ENCODE data around the gene CFAP52. TPM values are rescaled to one million over a fixed set of nuclear protein-coding genes. Genes with fewer than 3 reads are reported as not detected.
"Not testable (repeated sequence)": the region's sequence is repeated elsewhere in the genome, so short reads cannot be mapped to it uniquely, and the experiment has no call there.

CFAP52 gene
- total RNA-seq, 1 experiment from 2014 or later: not detected

DNA sequence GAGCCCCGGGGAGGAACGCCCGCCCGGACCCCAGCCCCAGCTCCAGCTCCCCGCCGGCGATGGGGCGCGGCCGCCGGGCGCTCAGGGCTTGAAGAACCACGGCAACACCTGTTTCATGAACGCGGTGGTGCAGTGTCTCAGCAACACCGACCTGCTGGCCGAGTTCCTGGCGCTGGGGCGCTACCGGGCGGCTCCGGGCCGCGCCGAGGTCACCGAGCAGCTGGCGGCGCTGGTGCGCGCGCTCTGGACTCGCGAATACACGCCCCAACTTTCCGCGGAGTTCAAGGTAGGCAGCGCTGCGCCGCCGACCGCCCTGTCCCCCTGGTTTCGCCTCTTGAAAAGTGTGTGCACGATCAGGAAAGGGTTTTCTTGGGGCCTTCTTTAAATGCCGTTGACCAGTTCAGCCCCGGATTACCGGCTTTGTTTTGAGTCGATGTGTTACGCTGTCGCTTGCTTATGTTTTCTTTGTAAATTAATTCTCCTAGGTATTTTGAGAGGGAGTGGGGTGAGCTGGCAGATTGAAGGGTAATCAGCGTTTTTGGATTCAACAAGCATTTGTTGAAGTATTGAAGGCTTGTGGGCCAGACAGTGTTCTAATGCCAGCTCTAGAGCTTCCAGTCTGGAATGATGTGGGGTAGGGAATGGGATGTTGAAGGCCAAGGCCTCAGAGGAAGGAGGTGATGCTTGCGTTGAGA is 69.6 kb downstream of the CFAP52 start:
- DNase-seq (ENCODE audit: low read depth): no peak

GRCh38 chr17:9646546-9646885 is 70.1 kb downstream of the CFAP52 start:
- no peak for DNase-seq (ENCODE audit: low read depth)

DNA sequence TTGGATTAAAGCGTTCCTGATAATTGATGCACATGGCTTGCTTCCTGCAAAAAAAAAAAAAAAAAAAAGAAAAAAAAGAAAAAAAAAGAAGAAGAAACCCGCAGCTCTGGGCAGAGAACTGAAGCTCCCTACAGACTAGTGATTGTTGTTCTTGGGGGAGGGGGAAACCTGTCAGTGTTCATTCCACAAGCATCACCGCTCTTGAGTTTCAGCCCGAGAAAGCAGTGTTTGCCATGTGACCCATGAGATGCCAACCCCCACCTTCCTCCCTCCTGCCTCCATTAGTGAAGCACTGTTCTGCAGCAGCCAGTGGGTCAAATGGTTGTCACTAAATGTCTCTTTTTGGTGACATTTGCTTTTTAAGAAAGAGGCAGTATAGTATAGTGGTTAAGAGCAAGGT is 70.6 kb downstream of the CFAP52 start:
- DNase-seq (ENCODE audit: low read depth): no peak

DNA sequence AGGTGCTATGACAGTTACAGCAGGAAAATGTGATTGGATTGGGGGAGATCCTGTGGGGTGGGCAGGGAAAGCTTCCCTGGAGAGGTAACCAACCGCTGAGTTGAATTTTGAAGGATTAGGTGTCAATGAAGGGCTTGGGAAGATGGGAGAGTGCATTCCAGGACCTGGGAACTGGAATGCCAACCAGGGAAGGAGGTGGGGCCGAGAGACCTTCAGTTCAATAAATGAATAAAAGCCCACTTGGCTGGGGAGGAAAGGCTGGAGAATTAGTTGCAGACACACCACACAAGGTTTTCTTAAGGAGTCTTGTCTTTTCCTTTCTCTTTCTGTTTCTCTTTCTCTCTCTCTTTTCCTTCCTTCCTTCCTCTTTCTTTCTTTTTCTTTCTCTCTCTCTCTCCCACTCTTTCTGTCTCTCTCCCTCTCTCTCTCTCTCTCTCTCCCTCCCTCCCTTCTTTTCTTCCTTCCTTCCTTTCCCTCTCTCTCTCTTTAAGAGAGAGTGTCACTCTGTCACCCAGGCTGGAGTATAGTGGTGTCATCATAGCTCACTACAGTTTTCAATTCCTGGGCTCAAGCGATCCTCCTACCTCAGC is 72.2 kb downstream of the CFAP52 start:
- DNase-seq (ENCODE audit: low read depth): no peak

DNA sequence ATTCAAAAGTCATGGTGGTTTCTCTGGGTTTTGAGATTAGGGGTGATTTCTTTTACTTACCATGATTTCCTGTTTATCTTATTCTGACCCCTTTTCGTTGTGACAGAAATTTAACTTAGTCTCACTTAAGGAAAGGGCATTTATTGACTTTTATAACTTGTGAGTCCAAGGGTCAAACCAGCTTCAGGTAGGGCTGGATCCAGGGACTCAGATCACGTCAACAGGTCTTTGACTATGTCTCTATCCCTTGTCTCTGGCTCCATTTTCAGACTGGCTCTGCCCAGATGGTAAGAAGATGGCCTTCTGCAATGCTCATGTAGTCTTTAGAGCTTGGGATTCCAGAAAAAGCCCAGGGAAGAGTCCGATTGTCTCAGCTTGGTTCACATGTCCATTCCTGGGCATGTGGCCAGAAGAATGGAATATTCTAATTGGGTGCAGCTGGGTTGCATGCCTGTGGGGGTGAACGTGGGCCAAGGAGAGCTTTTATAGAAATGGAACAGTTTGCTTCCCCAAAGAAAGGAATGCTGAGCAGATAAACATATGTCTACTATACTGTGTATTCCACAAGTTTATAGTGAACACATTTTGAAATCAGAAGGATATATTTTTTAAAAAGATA is 82.3 kb downstream of the CFAP52 start:
- no peak for DNase-seq (ENCODE audit: low read depth)

GRCh38 chr17:9661027-9661426 is 84.6 kb downstream of the CFAP52 start:
- DNase-seq (ENCODE audit: low read depth): no peak

DNA sequence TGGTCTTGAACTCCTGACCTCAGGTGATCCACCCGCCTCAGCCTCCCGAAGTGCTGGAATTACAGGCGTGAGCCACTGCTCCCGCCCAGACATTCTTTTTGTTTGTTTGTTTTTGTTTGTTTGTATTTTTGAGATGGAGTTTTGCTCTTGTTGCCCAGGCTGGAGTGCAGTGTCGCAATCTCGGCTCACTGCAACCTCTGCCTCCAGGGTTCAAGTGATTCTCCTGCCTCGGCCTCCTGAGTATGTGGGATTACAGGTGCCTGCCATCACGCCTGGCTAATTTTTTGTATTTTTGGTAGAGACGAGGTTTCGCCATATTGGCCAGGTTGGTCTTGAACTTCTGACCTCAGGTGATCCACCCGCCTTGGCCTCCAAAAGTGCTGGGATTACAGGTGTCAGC is 87.1 kb downstream of the CFAP52 start:
- not testable (repeated sequence) for DNase-seq (ENCODE audit: low read depth)

- no peak for DNase-seq (ENCODE audit: low read depth)
Observed at GRCh38 chr17:9666461-9667050, 90.1 kb downstream of the CFAP52 start.

DNA sequence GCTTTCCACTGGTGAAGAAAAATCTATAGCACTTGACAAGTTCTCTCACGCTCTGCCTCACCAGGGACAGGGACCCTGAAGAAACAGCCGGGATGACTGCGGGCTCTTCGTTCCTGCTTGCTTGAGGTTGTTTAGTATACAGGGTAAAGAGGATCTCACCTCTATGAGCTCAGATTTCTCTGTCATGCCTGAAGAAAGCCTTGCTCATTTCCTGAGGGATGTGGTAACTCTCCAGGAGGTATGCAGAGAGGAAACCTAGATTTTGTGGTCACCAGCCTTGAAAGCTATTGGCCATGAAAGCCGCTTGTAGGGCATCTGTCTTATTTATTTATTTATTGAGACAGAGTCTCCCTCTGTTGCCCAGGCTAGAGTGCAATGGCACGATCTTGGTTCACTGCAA is 92.1 kb downstream of the CFAP52 start:
- DNase-seq (ENCODE audit: low read depth): no peak

GRCh38 chr17:9669551-9670008 is 93.1 kb downstream of the CFAP52 start:
- no peak for DNase-seq (ENCODE audit: low read depth)

- DNase-seq (ENCODE audit: low read depth): no peak
Observed at GRCh38 chr17:9670596-9670995, 94.2 kb downstream of the CFAP52 start.

- DNase-seq (ENCODE audit: low read depth): no peak
Observed at GRCh38 chr17:9671559-9671958, 95.1 kb downstream of the CFAP52 start.

GRCh38 chr17:9672266-9672665 is 95.8 kb downstream of the CFAP52 start:
- no peak for DNase-seq (ENCODE audit: low read depth)

DNA sequence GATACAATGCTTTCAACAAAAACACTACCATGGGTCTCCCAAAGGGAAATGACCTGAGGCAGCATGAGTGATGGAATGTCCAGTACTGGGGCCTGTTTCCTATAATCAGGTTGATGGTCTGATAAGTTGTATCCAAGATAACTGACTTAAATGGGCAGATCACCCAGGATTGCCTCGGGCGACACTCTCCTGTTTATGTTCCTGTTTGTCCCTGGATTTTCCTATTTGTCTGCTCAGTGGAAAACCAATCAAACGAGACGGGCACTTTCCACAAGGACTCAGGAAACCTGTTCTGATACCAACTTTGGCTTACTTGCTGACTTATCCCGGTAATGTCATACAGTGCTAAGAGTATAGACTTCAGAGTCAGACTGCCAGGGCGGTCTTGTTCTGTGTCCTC is 96.2 kb downstream of the CFAP52 start:
- no peak for DNase-seq (ENCODE audit: low read depth)

- DNase-seq (ENCODE audit: low read depth): no peak
Observed at GRCh38 chr17:9676084-9676483, 99.6 kb downstream of the CFAP52 start.

GRCh38 chr17:9676820-9677310 is 100.4 kb downstream of the CFAP52 start:
- peak; percentile 25 for DNase-seq (ENCODE audit: low read depth)

- DNase-seq (ENCODE audit: low read depth): no peak
Observed at GRCh38 chr17:9677411-9677810, 101.0 kb downstream of the CFAP52 start.

DNA sequence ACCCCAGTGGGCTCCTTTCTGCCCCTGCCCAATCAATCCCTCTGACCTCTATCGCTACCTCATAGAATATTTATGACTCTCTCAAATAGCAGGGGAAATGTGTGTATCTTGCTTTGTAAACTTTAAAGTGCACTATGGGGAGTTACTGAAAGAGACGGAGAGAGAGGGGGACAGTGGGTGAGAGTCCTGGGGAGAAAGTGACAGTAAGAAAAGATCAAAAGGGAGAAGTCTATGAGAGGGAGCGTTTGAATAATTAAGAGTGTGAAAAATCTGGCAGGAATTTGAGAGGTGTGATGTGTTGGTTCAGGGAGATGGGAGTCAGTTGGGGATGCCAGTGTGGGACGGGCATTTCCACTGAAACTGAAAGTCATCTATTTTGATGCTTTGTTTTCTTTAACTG is 101.5 kb downstream of the CFAP52 start:
- DNase-seq (ENCODE audit: low read depth): no peak

DNA sequence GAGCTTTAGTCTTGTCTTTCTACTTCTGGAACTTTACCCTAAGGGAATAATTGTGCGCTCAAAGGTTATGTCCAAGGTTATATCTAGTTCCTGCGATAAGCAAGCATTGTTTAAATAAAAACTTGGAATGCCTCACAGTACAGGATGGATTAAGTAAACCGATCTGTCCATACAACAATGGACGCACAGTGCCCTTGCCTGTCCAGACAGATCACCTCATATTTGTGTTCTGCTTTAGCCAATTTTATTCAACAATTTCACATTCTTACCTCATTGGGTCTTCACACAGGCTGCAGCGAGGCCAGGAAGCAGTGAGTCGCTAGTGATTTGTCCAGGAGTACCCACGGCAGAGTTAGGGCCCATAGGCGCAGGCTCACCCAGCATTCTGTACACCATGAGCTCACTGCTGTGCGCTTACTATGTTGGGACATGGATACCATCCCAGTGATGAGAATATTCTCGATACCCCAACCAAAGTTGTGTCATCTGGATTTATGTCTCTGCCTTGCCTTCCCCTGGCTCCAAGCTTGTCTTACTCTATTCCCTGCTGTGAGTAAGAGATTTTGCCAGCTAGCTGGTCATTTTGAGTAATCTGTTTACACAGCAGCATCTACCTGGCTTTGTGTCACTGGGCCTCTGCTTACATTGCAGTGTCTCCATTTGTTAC is 108.6 kb downstream of the CFAP52 start:
- no peak for DNase-seq (ENCODE audit: low read depth)

All from LHCN-M2 (cell line).